Measurements from ENCODE around the gene AGK.
"Not testable (repeated sequence)": the region's sequence is repeated elsewhere in the genome, so short reads cannot be mapped to it uniquely, and the experiment has no call there.

The AGK gene

DNA sequence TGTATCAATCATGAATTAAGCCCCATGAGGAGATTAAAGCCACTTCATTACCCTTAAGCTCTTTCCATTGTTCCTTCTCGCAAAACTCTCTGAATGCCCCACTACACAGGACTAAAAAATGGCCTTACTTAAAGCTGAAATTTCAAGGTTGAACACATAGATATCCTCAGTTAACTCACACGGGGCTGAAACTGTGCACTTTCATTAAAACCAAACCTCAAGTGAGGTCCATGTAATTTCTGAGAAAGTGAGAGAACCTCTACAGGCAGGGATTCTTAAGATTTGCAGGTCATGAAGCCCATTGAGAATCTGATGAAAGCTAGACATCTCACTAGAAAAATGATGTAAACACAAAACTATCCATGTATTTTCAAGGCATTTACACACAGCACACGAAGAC, 134.9 kb downstream of the AGK start:
- DNase-seq, result no peak

- no peak for DNase-seq
Measured at GRCh38 chr7:141686670-141687069, 135.5 kb downstream of the AGK start.

GRCh38 chr7:141688043-141688442, 136.8 kb downstream of the AGK start:
- no peak for DNase-seq

DNA sequence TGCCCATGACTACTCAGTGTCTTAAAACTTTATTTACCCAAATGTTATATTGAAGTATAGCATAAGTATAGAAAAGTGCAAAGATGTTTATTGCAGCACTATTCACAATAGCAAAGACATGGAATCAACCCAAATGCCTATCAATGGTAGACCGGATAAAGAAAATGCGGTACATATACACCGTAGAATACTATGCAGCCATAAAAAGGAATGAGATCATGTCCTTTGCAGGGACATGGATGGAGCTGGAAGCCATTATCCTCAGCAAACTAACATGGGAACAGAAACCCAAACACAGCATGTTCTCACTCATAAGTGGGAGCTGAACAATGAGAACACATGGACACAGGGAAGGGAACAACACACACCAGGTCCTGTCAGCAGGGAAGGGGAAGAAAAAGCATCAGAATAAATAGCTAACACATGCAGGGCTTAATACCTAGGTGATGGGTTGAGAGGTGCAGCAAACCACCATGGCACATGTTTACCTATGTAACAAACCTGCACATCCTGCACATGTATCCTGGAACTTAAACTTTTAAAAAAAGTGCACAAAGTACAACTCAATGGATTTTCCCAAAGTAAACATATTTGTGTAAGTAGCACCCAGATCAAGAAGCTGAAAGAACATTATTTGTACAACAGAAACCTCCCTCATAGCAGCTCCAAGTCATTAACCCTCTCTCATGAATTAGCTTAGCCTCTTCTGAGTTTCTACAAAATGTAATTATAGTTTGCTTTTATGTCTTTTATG, 138.0 kb downstream of the AGK start:
- DNase-seq, result not testable (repeated sequence)

- DNase-seq, result no peak
Measured at GRCh38 chr7:141691540-141691939, 140.3 kb downstream of the AGK start.

- no peak for DNase-seq
Measured at GRCh38 chr7:141691961-141692360, 140.8 kb downstream of the AGK start.

- no peak for DNase-seq
Measured at GRCh38 chr7:141693082-141693481, 141.9 kb downstream of the AGK start.

DNA sequence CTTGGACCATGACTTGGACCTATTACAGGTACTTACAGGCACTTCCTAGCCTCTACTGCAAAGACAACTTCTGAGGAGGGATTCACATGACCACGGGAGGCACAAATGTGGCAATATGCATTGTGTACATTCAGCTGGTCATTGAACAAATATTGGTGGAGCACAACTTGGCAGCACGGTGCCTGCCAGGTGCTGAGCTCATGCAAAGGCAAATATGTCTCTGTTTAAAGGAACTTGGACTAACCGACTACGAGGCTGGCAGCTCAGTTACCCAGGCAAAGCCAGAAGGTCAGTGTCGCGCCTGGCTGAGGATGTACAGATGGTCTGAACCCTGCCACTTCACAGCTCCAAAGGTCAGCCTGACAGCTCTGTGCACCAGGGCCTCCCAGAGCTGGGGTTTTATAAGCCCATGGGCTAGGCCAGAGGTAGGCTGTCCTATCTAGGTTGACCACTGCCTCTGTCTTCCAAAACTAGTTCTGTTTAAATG, 144.6 kb downstream of the AGK start:
- DNase-seq, result no peak

DNA sequence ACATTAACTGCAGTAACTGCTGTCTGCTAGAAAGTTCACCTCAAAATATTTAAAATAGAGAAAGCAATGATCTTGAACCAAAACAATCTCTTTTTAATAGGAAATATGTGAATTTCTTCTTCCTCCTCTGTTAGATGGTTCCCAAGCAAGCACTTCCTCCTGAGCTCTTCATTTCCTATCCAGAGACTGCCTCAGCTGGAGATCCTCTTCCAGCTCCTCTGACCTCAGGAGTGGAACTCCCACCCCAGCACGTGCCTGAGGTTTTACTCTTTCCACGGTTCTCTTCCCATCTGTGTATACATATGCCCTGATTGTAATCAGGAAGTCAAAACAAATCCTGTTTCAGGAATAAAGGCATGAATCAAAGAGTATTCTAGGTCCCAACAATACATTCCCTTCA, 145.1 kb downstream of the AGK start:
- no peak for DNase-seq

GRCh38 chr7:141697211-141697871, 146.1 kb downstream of the AGK start:
- no peak for DNase-seq

DNA sequence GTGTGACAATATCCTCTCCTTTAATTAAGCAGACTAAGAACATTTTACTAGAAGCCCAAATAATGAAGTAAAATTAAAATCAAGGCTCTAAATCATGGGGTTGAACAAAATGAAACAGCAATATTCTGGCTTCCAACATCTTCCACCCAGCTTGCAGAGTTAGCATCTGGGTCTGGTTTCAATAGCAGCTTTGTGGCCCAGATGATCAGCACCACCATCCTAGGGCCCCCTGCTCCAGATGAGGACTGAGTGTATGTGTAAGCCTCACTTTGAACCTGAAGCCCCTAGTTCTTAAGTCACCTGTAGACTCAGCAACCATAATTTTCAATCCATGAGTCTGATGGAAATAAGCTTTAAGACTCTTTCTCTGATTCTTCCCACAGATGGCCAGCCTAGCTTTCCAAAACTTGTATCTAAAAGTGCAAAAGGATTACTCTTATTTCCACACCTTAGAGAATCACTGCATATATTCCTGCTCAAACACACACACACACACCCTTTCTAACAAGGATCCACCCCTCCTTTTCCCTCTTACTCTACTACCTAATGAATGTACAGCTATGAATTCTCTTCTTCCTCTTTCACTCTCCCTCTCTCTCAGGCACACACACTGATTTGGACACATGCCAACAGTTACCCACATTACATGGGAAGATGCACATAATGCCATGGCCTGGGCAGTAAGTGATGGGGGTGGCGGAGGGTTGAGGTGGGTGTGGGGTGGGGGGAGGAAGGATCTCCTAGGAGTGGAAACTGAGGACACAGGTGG, 147.2 kb downstream of the AGK start:
- DNase-seq, result no peak

GRCh38 chr7:141699860-141700259, 148.7 kb downstream of the AGK start:
- DNase-seq, result no peak

GRCh38 chr7:141700296-141700847, 149.2 kb downstream of the AGK start:
- DNase-seq, result no peak

GRCh38 chr7:141700848-141701371, 149.7 kb downstream of the AGK start:
- DNase-seq, result no peak

GRCh38 chr7:141701489-141702046, 150.4 kb downstream of the AGK start:
- DNase-seq, result peak; percentile 89

GRCh38 chr7:141702047-141702567, 150.9 kb downstream of the AGK start, which contains the start of gene DENND11:
Gene DENND11, minus strand, starts transcription at chr7:141702166. Its CDS starts 13 bp downstream, at chr7:141702153.
- peak; percentile 85 for DNase-seq

- no peak for DNase-seq
Measured at GRCh38 chr7:141702892-141703291, 151.7 kb downstream of the AGK start.

DNA sequence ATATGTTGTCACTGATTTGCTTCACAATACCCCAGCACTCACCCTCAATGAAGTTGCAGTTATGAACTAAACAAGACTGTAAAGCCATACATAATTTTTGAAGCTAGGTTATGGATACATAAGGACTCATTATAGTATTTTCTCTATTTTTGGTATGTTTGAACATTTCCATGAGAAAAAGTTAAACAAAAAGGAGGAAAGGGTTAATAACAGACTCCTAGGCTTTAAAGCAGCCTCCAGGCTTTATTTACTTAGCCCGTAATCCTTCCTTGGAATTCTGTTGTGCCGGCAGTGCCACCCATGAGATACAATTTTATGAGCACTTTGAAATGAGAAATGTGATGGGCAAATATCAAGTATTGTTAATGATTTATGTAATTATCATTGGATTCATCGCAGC, 152.9 kb downstream of the AGK start:
- no peak for DNase-seq

DNA sequence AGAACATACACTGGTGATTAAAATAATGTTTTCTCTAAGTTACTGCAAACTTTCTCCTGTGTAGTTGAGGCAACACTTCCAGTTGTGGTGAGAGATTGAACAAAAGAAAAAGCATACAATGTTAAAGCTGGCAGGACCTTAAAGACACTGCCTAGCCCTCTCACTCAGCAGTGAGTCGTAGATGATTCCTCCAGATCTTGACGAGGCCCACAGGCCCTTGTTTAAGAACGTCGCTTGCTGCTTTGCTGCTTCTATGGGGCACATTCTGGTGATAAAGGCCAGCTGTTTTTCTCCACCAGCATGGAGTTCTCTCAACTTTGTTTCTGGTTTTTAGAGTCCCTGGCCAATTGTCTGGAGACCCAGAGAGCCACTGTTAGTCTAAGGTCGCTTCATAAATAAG, 153.5 kb downstream of the AGK start:
- DNase-seq, result no peak

Measured in activated effector memory CD4-positive, alpha-beta T cell treated with anti-CD3 and anti-CD28 coated beads, Interleukin-2, amount 50 U/mL, for 16 hours (primary cell).